ENCODE results near the gene LANCL2.

LANCL2 gene

GRCh38 chr7:55449992-55450535, 84.9 kb downstream of the LANCL2 start:
- no peak for TF ChIP-seq CTCF (IDR thresholded peaks at IDR 0.05; ENCODE audit: low read depth, low read length, missing control alignments)
- DNase-seq (ENCODE audit: low read depth) = no peak
- no peak overlapping the region for H3K4me3 ChIP-seq (ENCODE audit: low read depth, low read length)
- in situ Hi-C loops (cut with HindIII; ENCODE audit: low sequenced_read_pairs) = no loop called here

GRCh38 chr7:55452971-55453370, 87.8 kb downstream of the LANCL2 start:
- no peak for DNase-seq (ENCODE audit: low read depth)
- in situ Hi-C loops (cut with HindIII; ENCODE audit: low sequenced_read_pairs) = no loop called here
- no peak for TF ChIP-seq CTCF (IDR thresholded peaks at IDR 0.05; ENCODE audit: low read depth, low read length, missing control alignments)
- no peak overlapping the region for H3K4me3 ChIP-seq (ENCODE audit: low read depth, low read length)

- in situ Hi-C loops (cut with HindIII; ENCODE audit: low sequenced_read_pairs) = no loop called here
- DNase-seq (ENCODE audit: low read depth) = no peak
- no peak overlapping the region for H3K4me3 ChIP-seq (ENCODE audit: low read depth, low read length)
- no peak for TF ChIP-seq CTCF (IDR thresholded peaks at IDR 0.05; ENCODE audit: low read depth, low read length, missing control alignments)
Measured at GRCh38 chr7:55457801-55458200, 92.7 kb downstream of the LANCL2 start.

GRCh38 chr7:55458351-55458750, 93.2 kb downstream of the LANCL2 start:
- in situ Hi-C loops (cut with HindIII; ENCODE audit: low sequenced_read_pairs) = no loop called here
- no peak for TF ChIP-seq CTCF (IDR thresholded peaks at IDR 0.05; ENCODE audit: low read depth, low read length, missing control alignments)
- no peak for DNase-seq (ENCODE audit: low read depth)
- no peak overlapping the region for H3K4me3 ChIP-seq (ENCODE audit: low read depth, low read length)

- no peak for DNase-seq (ENCODE audit: low read depth)
- in situ Hi-C loops (cut with HindIII; ENCODE audit: low sequenced_read_pairs) = no loop called here
- TF ChIP-seq CTCF (IDR thresholded peaks at IDR 0.05; ENCODE audit: low read depth, low read length, missing control alignments) = no peak
- no peak overlapping the region for H3K4me3 ChIP-seq (ENCODE audit: low read depth, low read length)
Measured at GRCh38 chr7:55463686-55464262, 98.6 kb downstream of the LANCL2 start.

- no peak for DNase-seq (ENCODE audit: low read depth)
- no peak overlapping the region for H3K4me3 ChIP-seq (ENCODE audit: low read depth, low read length)
- no peak for TF ChIP-seq CTCF (IDR thresholded peaks at IDR 0.05; ENCODE audit: low read depth, low read length, missing control alignments)
- in situ Hi-C loops (cut with HindIII; ENCODE audit: low sequenced_read_pairs) = no loop called here
Measured at GRCh38 chr7:55464422-55464821, 99.3 kb downstream of the LANCL2 start.
